Heart right ventricle (tissue), 16 donors: Measurements from ENCODE around the gene CNOT3. TPM values are rescaled to one million over a fixed set of nuclear protein-coding genes. Genes with fewer than 3 reads are reported as not detected.

Experiments
- ATAC-seq, 8 donors: fragments of 200-7000 bp; cut with Tn5 transposase; one replicate each; pipeline ENCODE4 v1.9.1; 2020; ENCODE audit warnings: mild to moderate bottlenecking in 8 of 8, moderate library complexity in 8 of 8, moderate number of reproducible peaks in 1 of 8
- DNase-seq, 2 donors: peaks; one replicate each; pipeline ENCODE4 v3.0.0-alpha.2; 2020
- H3K27ac ChIP-seq, 10 donors: fragments of 200-600 bp; sonication (generic) in 2 of 10; one replicate each; pipeline versions ENCODE4 v1.5.0 to v1.8.0; 2020 to 2022; ENCODE audit warnings: mild to moderate bottlenecking in 3 of 10
- H3K27me3 ChIP-seq, 7 donors: fragments of 200-600 bp; one replicate each; pipeline ENCODE4 v1.8.0; 2021 to 2022; ENCODE audit warnings: mild to moderate bottlenecking in 2 of 7
- H3K36me3 ChIP-seq, 9 donors: fragments of 200-600 bp; sonication (generic) in 1 of 9; one replicate each; pipeline versions ENCODE4 v1.5.0 to v1.8.0; 2020 to 2022; ENCODE audit warnings: mild to moderate bottlenecking in 2 of 9
- H3K4me1 ChIP-seq, 9 donors: fragments of 200-600 bp; sonication (generic) in 1 of 9; one replicate each; pipeline versions ENCODE4 v1.5.0 to v1.8.0; 2020 to 2022; ENCODE audit warnings: mild to moderate bottlenecking in 4 of 9
- H3K4me3 ChIP-seq, 10 donors: fragments of 200-600 bp; sonication (generic) in 2 of 10; one replicate each; pipeline versions ENCODE4 v1.5.0 to v1.8.0; 2020 to 2022; ENCODE audit warnings: mild to moderate bottlenecking in 7 of 10, moderate library complexity in 2 of 10
- H3K9me3 ChIP-seq, 11 donors: fragments of 200-600 bp in 10 of 11; sonication (generic) in 2 of 11; one replicate each; pipeline versions ENCODE4 v1.5.0 to v1.8.0; 2013 to 2022; ENCODE audit warnings: mild to moderate bottlenecking in 2 of 11, control low read depth in 1 of 11, moderate library complexity in 1 of 11
- WGBS, 2 donors: extraction: QIAGEN DNeasy Blood & Tissue Kit; methylation state at CpG; one replicate each; pipeline ENCODE4 v1.1.7; 2013; ENCODE audit warnings: inconsistent platforms in 1 of 2; 5-methylcytosine and 5-hydroxymethylcytosine counted together
- intact Hi-C, 10 donors: fragments of 100-400 bp; cut with DNase I; formaldehyde crosslinking; loops; one replicate each; pipeline versions ENCODE4 v1.11.1 to v1.14.2; 2022
- polyA plus RNA-seq, 2 donors: library from polyadenylated mRNA; stranded (reverse); fragments of 200-250 nt; gene quantifications; one replicate each; pipeline ENCODE4 v1.2.3, GENCODE V29; 2013
- total RNA-seq, 10 donors: library from RNA; stranded (reverse); fragmentation: NEBNext Ultra II Directional in 3 of 10; extraction: Animal tissue kit (Norgen Biotek cat#: 25700) in 3 of 10; gene quantifications; one replicate each; pipeline versions ENCODE4 v1.2.1 to v1.2.4, GENCODE V29; 2021 to 2023
- TF ChIP-seq, protein P1 (sequence below), 9 donors: fragments of 200-600 bp; sonication (generic) in 2 of 9; IDR thresholded peaks; one replicate each; pipeline versions ENCODE4 v1.5.0 to v1.8.0; 2021 to 2022; ENCODE audit warnings: antibody characterized with exemption in 9 of 9, mild to moderate bottlenecking in 5 of 9, moderate library complexity in 1 of 9
- donor health status: Arrhythmogenic right ventricular cardiomyopathy.
- donor health status: ischemic (EF 13 %, LVEDD 7.1; RV severe dilation, severe dysfunction).
- donor health status: healthy with polysubstance abuse.
- donor health status: DM: no; HTN: yes; CAD: no.
- donor health status: DM: no; HTN: no; CAD: no.
- donor health status: ischemic (EF 25% LVEDD 6.9; RV normal size, moderate dysfunction).
- donor health status: ischemic (EF 25% LVEDD 5.7; RV mildly dilated, moderate dysfunction).
- donor health status: healthy.
- donor health status: DM: yes; HTN: yes; CAD: no.
- donor health status: Ischemic cardiomyopathy.
- donor health status: ischemic (EF 35%, LVEDD 5.7; RV mildly dilated, moderate dysfunction).
- donor health status: nonischemic (EF 11% LVEDD 7.7; RV severe dilation, severe dysfunction).
- donor health status: DM: yes; HTN: yes; CAD: no.
- donor health status: PGD.
- donor health status: ischemic (EF 29% LVEDD 5.4; RV normal size, mild dysfunction).
- donor health status: nonischemic (EF 23%, LVEDD 6.1; RV moderate dilation, normal function).

The CNOT3 gene
- total and polyA plus RNA-seq, 12 donors = 14.5 to 27.8 (median 20.9) TPM

DNA sequence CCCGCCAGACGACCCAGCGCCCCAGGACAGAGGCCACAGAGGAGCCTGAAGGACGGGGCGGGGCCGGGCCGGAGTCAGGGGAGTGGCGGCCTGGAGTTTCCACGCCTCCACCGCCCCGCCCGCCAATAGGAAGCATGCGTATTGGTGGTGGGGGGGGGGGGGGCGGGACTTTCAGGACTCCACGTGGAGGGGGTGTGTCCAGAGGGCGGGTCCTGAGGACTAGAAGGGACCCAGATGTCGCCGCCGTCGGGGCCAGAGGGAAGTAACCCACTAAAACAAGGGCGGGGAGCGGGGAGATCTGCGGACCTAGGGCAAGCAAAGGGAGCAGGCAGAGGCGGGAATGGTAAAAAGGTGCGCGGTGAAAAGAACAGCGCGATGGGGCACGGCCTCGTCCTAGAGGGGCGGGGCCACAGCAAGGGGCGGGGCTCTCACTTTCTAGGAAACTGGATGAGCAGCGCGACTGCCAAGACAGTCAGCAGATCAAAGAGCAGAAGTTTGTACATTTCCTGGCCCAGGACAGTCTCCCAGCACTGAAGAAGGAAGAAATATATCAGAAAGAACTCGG lies 24.8 kb downstream of the CNOT3 start:
- Histone ChIP-seq H3K4me1 (peaks cover 4 to 59% (median 37%) of the 10 kb centered on the region in 9 donors), H3K27ac (peak overlapping the region in 1 of 10 donors; percentile 73), H3K4me3 (peak overlapping the region in 9 of 10 donors; percentile 5 to 56 (median 45)), H3K36me3 (peaks cover 0 to 12% (median 9%) of the 10 kb centered on the region in 9 donors), H3K9me3 (no peaks in the 10 kb centered on the region), H3K27me3 (peaks cover 0 to 20% (median 13%) of the 10 kb centered on the region in 7 donors)
- DNase-seq (peak; percentile 82 to 86), ATAC-seq (peak; percentile 16 to 52 (median 44))
- 5 to 6% methylated on average over 35 of the region's 35 CpGs for WGBS, 2 donors
- TF ChIP-seq, protein P1, sequence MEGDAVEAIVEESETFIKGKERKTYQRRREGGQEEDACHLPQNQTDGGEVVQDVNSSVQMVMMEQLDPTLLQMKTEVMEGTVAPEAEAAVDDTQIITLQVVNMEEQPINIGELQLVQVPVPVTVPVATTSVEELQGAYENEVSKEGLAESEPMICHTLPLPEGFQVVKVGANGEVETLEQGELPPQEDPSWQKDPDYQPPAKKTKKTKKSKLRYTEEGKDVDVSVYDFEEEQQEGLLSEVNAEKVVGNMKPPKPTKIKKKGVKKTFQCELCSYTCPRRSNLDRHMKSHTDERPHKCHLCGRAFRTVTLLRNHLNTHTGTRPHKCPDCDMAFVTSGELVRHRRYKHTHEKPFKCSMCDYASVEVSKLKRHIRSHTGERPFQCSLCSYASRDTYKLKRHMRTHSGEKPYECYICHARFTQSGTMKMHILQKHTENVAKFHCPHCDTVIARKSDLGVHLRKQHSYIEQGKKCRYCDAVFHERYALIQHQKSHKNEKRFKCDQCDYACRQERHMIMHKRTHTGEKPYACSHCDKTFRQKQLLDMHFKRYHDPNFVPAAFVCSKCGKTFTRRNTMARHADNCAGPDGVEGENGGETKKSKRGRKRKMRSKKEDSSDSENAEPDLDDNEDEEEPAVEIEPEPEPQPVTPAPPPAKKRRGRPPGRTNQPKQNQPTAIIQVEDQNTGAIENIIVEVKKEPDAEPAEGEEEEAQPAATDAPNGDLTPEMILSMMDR (IDR thresholded peaks at IDR 0.05) = no peak
- intact Hi-C loops = loop anchor here in 1 of 10 donors (5.0 kb wide), 1 partner anchor 40 kb away; the partner anchor contains the start of gene RPS9

DNA sequence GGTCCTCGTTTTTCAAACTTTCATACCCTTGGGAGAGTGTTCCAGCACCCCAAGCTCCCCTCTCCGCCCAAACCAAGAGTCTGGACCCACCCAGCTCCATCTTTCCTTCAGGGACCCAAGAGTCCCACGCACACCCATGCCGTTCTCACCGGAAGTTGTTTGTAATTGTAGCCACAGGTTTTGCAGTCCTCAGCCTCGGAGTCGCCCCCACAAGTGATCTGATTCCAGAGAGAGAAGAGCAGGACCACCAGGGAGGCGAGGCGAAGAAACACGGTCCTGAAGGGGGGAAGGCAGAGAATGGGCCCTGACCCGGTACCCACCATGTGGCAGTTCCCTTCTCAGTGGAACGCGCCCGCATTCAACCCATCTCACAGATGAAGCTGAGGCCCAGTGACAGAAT lies 25.3 kb downstream of the CNOT3 start:
- peak overlapping the region in 2 of 10 donors; percentile 19 to 73 for H3K27ac ChIP-seq
- peak overlapping the region in 7 of 10 donors; percentile 40 to 56 (median 47) for H3K4me3 ChIP-seq
- peaks cover 0 to 7% (median 4%) of the 10 kb centered on the region in 9 donors for H3K36me3 ChIP-seq
- ATAC-seq = no peak
- no peaks in the 10 kb centered on the region for H3K9me3 ChIP-seq
- DNase-seq = no peak
- peaks cover 0 to 26% (median 15%) of the 10 kb centered on the region in 7 donors for H3K27me3 ChIP-seq
- intact Hi-C loops = loop anchor here in 1 of 10 donors (5.0 kb wide), 1 partner anchor 39 kb away; the partner anchor contains the start of gene RPS9
- WGBS, 2 donors = 70 to 77% methylated on average over 14 of the region's 14 CpGs
- H3K4me1 ChIP-seq = peaks cover 4 to 57% (median 37%) of the 10 kb centered on the region in 9 donors
- TF ChIP-seq, protein P1 (IDR thresholded peaks at IDR 0.05) = no peak

DNA sequence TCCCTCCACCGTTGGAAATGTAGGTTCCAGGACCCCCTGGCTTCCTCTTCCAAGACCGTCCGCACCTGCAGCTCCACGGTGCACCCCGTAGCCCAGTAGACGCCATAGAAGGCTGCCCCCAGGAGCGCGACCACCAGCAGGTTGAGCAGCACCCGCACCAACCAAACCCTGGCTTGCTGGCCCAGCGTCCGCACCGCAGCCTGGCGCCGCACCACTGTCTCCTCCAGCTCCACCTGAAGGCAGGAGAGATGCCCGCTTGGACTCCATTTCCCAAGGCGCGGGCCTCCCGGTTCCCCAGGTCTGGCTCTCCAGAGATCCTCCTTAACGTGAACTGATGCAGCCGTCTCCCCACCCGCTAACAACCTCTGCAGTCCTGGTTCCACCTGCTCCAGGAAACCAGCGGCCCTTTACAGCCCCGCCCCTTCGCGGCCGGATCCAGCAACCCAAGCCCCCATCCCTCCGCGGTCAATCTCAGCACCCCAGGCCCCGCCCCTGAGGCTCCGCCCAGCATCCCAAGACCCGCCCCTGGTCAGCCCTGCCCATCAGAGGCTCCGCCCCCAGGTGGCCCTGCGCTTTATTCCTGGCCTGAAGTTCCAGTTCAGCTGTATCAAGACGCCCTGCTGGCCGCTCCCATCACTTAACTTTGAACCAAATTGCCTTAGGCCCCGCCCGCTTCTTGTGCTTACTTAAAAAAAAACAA lies 27.0 kb downstream of the CNOT3 start:
- H3K36me3 ChIP-seq = no peaks in the 10 kb centered on the region
- H3K27ac ChIP-seq = peak overlapping the region in 1 of 10 donors; percentile 35
- intact Hi-C loops = loop anchor here in 3 of 10 donors (5.0 kb wide), 2 partner anchors 38 to 68 kb away; partner anchors contain the start of gene RPS9 (in 1 of the 3)
- 6 to 10% methylated on average over 37 of the region's 37 CpGs for WGBS, 2 donors
- peak; percentile 84 to 87 for DNase-seq
- H3K9me3 ChIP-seq = no peaks in the 10 kb centered on the region
- peaks cover 6 to 51% (median 31%) of the 10 kb centered on the region in 9 donors for H3K4me1 ChIP-seq
- peak in 3 of 8 donors; percentile 6 to 40 (median 28) for ATAC-seq
- TF ChIP-seq, protein P1 (IDR thresholded peaks at IDR 0.05) = no peak
- H3K4me3 ChIP-seq = peak overlapping the region in 4 of 10 donors; percentile 6 to 46 (median 36)
- H3K27me3 ChIP-seq = peaks cover 0 to 31% (median 15%) of the 10 kb centered on the region in 7 donors

DNA sequence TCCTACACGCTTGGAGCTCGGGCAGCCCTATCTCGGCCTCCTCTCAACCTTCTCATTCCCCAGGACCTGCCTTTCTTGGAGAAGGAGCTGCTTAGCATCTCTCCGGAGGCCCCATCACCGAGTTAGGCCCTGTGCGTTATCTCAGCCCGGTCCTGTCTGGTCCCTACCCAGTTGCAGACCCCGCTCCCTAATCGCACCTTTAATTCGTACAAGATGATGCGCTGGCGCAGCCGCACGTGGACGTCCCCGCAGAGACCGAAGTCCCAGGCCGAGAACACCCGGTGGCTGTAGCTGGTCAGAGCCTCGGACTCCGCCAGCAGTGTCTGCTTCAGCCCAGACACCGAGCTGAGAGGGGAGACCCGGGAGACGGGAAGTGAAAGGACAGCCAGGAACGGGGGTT lies 27.7 kb downstream of the CNOT3 start:
- ATAC-seq (no peak), DNase-seq (no peak)
- WGBS, 2 donors = 86 to 89% methylated on average over 25 of the region's 25 CpGs
- TF ChIP-seq, protein P1 (IDR thresholded peaks at IDR 0.05) = no peak
- peaks cover 0 to 31% (median 15%) of the 10 kb centered on the region in 7 donors for H3K27me3 ChIP-seq
- no peak overlapping the region for H3K27ac ChIP-seq
- peaks cover 6 to 49% (median 28%) of the 10 kb centered on the region in 9 donors for H3K4me1 ChIP-seq
- no peaks in the 10 kb centered on the region for H3K36me3 ChIP-seq
- H3K9me3 ChIP-seq = no peaks in the 10 kb centered on the region
- intact Hi-C loops = loop anchor here in 2 of 10 donors (5.0 kb wide), 1 partner anchor 67 kb away; no protein-coding TSS in a partner anchor
- H3K4me3 ChIP-seq = no peak overlapping the region
